ENCODE measurements around the gene LAX1. TPM values are rescaled to one million over a fixed set of nuclear protein-coding genes. Genes with fewer than 3 reads are reported as not detected.

The LAX1 gene
- total RNA-seq, 1 donor from 2014 or later = not detected

GRCh38 chr1:203763505-203763904, 1.5 kb upstream of the LAX1 start:
- Histone ChIP-seq H3K4me3 (no peak overlapping the region), H3K9me3 (replicated peaks) (no peaks in the 10 kb centered on the region), H3K4me1 (no peaks in the 10 kb centered on the region), H3K27me3 (ENCODE audit: low read depth) (no peaks in the 10 kb centered on the region), H3K36me3 (no peaks in the 10 kb centered on the region), H3K27ac (replicated peaks) (no peak overlapping the region)
- DNase-seq = no peak
- intact Hi-C loops (cut with micrococcal nuclease) = no loop called here
- TF ChIP-seq, protein P1, sequence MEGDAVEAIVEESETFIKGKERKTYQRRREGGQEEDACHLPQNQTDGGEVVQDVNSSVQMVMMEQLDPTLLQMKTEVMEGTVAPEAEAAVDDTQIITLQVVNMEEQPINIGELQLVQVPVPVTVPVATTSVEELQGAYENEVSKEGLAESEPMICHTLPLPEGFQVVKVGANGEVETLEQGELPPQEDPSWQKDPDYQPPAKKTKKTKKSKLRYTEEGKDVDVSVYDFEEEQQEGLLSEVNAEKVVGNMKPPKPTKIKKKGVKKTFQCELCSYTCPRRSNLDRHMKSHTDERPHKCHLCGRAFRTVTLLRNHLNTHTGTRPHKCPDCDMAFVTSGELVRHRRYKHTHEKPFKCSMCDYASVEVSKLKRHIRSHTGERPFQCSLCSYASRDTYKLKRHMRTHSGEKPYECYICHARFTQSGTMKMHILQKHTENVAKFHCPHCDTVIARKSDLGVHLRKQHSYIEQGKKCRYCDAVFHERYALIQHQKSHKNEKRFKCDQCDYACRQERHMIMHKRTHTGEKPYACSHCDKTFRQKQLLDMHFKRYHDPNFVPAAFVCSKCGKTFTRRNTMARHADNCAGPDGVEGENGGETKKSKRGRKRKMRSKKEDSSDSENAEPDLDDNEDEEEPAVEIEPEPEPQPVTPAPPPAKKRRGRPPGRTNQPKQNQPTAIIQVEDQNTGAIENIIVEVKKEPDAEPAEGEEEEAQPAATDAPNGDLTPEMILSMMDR (IDR thresholded peaks at IDR 0.05; ENCODE audit: borderline replicate concordance) = no peak

DNA sequence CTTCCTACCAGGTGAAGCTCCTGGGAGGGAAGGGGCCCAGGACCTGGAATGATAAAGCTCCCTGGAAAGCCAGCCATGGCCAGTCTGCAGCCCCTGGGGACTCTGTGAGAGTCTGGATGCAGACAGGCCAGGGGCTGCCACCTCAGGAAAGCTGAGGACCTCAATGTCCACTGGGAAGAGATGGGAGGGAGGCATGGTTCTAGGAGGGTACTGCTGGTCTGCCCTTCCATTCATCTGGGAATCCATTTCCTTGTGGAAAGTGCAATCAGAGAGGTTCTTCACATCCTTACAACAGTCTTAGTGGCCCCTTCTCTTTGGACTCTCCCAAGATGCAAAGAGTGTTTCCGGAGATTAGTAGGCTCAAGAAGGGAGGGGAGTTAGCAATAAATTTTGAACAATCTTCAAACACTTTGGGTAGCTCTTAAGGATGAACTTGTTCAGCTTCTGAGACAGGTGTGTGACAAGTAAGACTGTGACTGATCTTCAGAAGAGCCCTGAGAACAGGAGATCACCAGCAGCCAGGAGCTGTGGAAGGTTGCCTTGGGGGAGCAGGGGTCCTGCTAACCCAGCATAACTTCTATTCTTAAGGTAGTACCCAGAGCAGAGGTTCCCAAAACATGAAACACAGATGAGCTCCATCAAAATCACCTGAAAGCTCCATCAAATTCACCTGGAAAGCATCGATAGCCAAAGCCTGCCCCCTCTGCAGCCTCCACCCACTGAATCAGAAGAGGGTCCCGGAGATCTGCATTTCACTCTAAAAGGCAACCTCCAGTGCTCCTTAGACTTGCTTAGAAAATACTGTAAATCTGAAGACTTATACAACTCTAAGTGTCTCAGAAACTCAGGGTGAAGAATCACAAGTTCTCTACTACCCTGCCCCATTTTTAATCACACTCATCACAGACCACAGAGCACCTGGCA, 616 bp upstream of the LAX1 start:
- intact Hi-C loops (cut with micrococcal nuclease) = no loop called here
- H3K36me3 ChIP-seq = no peaks in the 10 kb centered on the region
- DNase-seq = no peak
- H3K9me3 ChIP-seq (replicated peaks) = no peaks in the 10 kb centered on the region
- no peak overlapping the region for H3K27ac ChIP-seq (replicated peaks)
- TF ChIP-seq, protein P1 (IDR thresholded peaks at IDR 0.05; ENCODE audit: borderline replicate concordance) = no peak
- H3K4me1 ChIP-seq = peaks cover 4% of the 10 kb centered on the region
- no peaks in the 10 kb centered on the region for H3K27me3 ChIP-seq (ENCODE audit: low read depth)
- no peak overlapping the region for H3K4me3 ChIP-seq

GRCh38 chr1:203768256-203768655, 3.3 kb downstream of the LAX1 start:
- no peaks in the 10 kb centered on the region for H3K9me3 ChIP-seq (replicated peaks)
- TF ChIP-seq, protein P1 (IDR thresholded peaks at IDR 0.05; ENCODE audit: borderline replicate concordance) = no peak
- intact Hi-C loops (cut with micrococcal nuclease) = no loop called here
- no peak overlapping the region for H3K4me3 ChIP-seq
- H3K27ac ChIP-seq (replicated peaks) = no peak overlapping the region
- H3K36me3 ChIP-seq = no peaks in the 10 kb centered on the region
- DNase-seq = no peak
- H3K4me1 ChIP-seq = peaks cover 9% of the 10 kb centered on the region
- no peaks in the 10 kb centered on the region for H3K27me3 ChIP-seq (ENCODE audit: low read depth)

- Histone ChIP-seq H3K4me3 (peak overlapping the region; percentile 42), H3K27ac (replicated peaks) (peak overlapping the region; percentile 60), H3K27me3 (ENCODE audit: low read depth) (no peaks in the 10 kb centered on the region), H3K4me1 (peaks cover 9% of the 10 kb centered on the region), H3K9me3 (replicated peaks) (no peaks in the 10 kb centered on the region), H3K36me3 (no peaks in the 10 kb centered on the region)
- intact Hi-C loops (cut with micrococcal nuclease) = no loop called here
- TF ChIP-seq, protein P1 (IDR thresholded peaks at IDR 0.05; ENCODE audit: borderline replicate concordance) = no peak
- peak; percentile 63 for DNase-seq
Observed at GRCh38 chr1:203769505-203770343, 4.7 kb downstream of the LAX1 start.

DNA sequence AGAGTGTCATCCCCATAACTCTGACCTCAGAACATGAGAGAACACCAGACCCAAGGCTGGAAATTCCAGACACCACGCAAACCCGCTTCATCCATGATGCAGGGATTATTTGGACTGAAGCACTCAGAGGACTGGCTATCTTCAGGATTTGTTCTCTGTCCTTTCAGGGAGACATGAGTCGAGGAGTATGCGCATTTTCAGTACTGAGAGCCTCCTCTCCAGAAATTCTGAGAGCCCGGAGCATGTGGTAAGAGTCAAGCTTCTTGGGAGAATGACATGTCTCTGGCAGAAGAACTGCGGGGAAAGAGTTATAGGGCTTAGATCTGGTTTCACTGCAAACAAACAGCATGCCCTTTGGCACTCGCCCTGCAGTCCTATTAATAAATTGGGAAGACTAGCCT, 6.9 kb downstream of the LAX1 start:
- Histone ChIP-seq H3K36me3 (no peaks in the 10 kb centered on the region), H3K4me3 (no peak overlapping the region), H3K27ac (replicated peaks) (no peak overlapping the region), H3K27me3 (ENCODE audit: low read depth) (no peaks in the 10 kb centered on the region), H3K4me1 (peaks cover 9% of the 10 kb centered on the region), H3K9me3 (replicated peaks) (no peaks in the 10 kb centered on the region)
- intact Hi-C loops (cut with micrococcal nuclease) = no loop called here
- DNase-seq = no peak
- TF ChIP-seq, protein P1 (IDR thresholded peaks at IDR 0.05; ENCODE audit: borderline replicate concordance) = no peak
